Parietal lobe (tissue), 2 donors: ENCODE measurements around the gene FAM171A1. TPM values are rescaled to one million over a fixed set of nuclear protein-coding genes. Genes with fewer than 3 reads are reported as not detected.

Source experiments
- small RNA-seq: library from RNA; depleted of rRNA; stranded (forward); fragments of <200 nt; gene quantifications from one replicate; pipeline ENCODE3, GENCODE V24; 2014; ENCODE audit warnings: low replicate concordance
- total RNA-seq: library from RNA; depleted of rRNA; stranded (reverse); fragments of >200 nt; gene quantifications from one replicate; pipeline ENCODE4 v1.2.3, GENCODE V29; 2014

FAM171A1 gene
- total RNA-seq: 43.8 TPM

GRCh38 chr10:15370856-15371701 is at the start of gene FAM171A1:
TSS of gene FAM171A1 (minus strand) at chr10:15371289. CDS start at chr10:15371052, 237 bp downstream.

GRCh38 chr10:15168291-15168785 is 202.8 kb downstream of the FAM171A1 start, which contains the start of gene NMT2:
TSS of gene NMT2 (minus strand) at chr10:15168693. CDS start at chr10:15168612, 81 bp downstream.

Small RNAs within 50 kb of the gene (small RNA-seq; reads per million reads assigned to genes)
- not detected for gene AL590365.1

Other genes starting within 250 kb of the FAM171A1 start
- gene NMT2, start 202.6 kb downstream of the FAM171A1 start, total RNA-seq: 72.6 TPM